HEK293 (cell line): ENCODE measurements around the gene SELENOO.
A peak's percentile ranks its signal among the peaks of the same experiment; 100 is the strongest.

Experiments
- FEZF1 ChIP-seq: fragments of 450-650 bp; formaldehyde crosslinking; IDR thresholded peaks from 2 replicates; pipeline ENCODE4 v1.5.1; 2016; ENCODE audit warnings: missing biosample characterization, missing genetic modification characterization
- HOXD13 ChIP-seq: sonication (generic); formaldehyde crosslinking; IDR thresholded peaks from 2 replicates; pipeline ENCODE4 v1.8.0; 2022; ENCODE audit warnings: missing genetic modification reagents, borderline replicate concordance
- INSM2 ChIP-seq: fragments of 450-650 bp; formaldehyde crosslinking; IDR thresholded peaks from 2 replicates; pipeline ENCODE4 v1.5.1; 2016; ENCODE audit warnings: missing biosample characterization, missing genetic modification characterization
- KLF1 ChIP-seq: fragments of 450-650 bp; formaldehyde crosslinking; IDR thresholded peaks from 2 replicates; pipeline ENCODE4 v1.5.1; 2016; ENCODE audit warnings: missing biosample characterization, missing genetic modification characterization
- PBX3 ChIP-seq: sonication (generic); formaldehyde crosslinking; IDR thresholded peaks from 2 replicates; pipeline ENCODE4 v1.8.1; 2022; ENCODE audit warnings: mild to moderate bottlenecking, moderate library complexity, missing genetic modification reagents
- SP7 ChIP-seq: fragments of 450-650 bp; formaldehyde crosslinking; IDR thresholded peaks from 2 replicates; pipeline ENCODE4 v1.5.1; 2016; ENCODE audit warnings: missing biosample characterization, missing genetic modification characterization
- TCF7L2 ChIP-seq: IDR thresholded peaks from 2 replicates; pipeline ENCODE4 v1.6.1; 2011; ENCODE audit warnings: low read depth, mild to moderate bottlenecking, inconsistent platforms, low read length, moderate library complexity, borderline replicate concordance
- TRIM28 ChIP-seq: IDR thresholded peaks from 2 replicates; pipeline ENCODE4 v1.6.1; 2011; ENCODE audit warnings: low read length, control low read depth, borderline replicate concordance
- WT1 ChIP-seq: fragments of 450-650 bp; formaldehyde crosslinking; IDR thresholded peaks from 2 replicates; pipeline ENCODE4 v1.5.1; 2016; ENCODE audit warnings: missing biosample characterization, missing genetic modification characterization
- ZBTB26 ChIP-seq: fragments of 450-650 bp; formaldehyde crosslinking; optimal IDR thresholded peaks from 2 replicates; pipeline ENCODE3; 2016; ENCODE audit warnings: missing biosample characterization, mild to moderate bottlenecking, missing genetic modification characterization
- ZBTB48 ChIP-seq: fragments of 450-650 bp; formaldehyde crosslinking; IDR thresholded peaks from 2 replicates; pipeline ENCODE4 v1.5.1; 2016; ENCODE audit warnings: missing biosample characterization, missing genetic modification characterization
- ZBTB7A ChIP-seq: fragments of 450-650 bp; formaldehyde crosslinking; IDR thresholded peaks from 2 replicates; pipeline ENCODE4 v1.5.1; 2016; ENCODE audit warnings: low read depth, missing biosample characterization, missing genetic modification characterization
- ZFHX2 ChIP-seq: fragments of 450-650 bp; formaldehyde crosslinking; conservative IDR thresholded peaks from 2 replicates; pipeline ENCODE4 v1.5.1; 2016; ENCODE audit warnings: missing biosample characterization, missing genetic modification characterization
- ZIC2 ChIP-seq: fragments of 450-650 bp; formaldehyde crosslinking; IDR thresholded peaks from 2 replicates; pipeline ENCODE4 v1.5.1; 2016; ENCODE audit warnings: missing biosample characterization, missing genetic modification characterization
- ZNF155 ChIP-seq: fragments of 450-650 bp; formaldehyde crosslinking; IDR thresholded peaks from 2 replicates; pipeline ENCODE4 v1.5.1; 2016; ENCODE audit warnings: missing biosample characterization, missing genetic modification characterization
- ZNF157 ChIP-seq: fragments of 450-650 bp; formaldehyde crosslinking; IDR thresholded peaks from 2 replicates; pipeline ENCODE4 v1.5.1; 2016; ENCODE audit warnings: missing biosample characterization, missing genetic modification characterization
- ZNF24 ChIP-seq: fragments of 450-650 bp; formaldehyde crosslinking; IDR thresholded peaks from 2 replicates; pipeline ENCODE4 v1.5.1; 2016; ENCODE audit warnings: missing biosample characterization, missing genetic modification characterization
- ZNF26 ChIP-seq: fragments of 450-650 bp; formaldehyde crosslinking; IDR thresholded peaks from 2 replicates; pipeline ENCODE4 v1.5.1; 2016; ENCODE audit warnings: missing biosample characterization, missing genetic modification characterization
- ZNF311 ChIP-seq: fragments of 450-650 bp; formaldehyde crosslinking; IDR thresholded peaks from 2 replicates; pipeline ENCODE4 v1.5.1; 2017; ENCODE audit warnings: missing biosample characterization, missing genetic modification characterization, borderline replicate concordance
- ZNF510 ChIP-seq: fragments of 450-650 bp; formaldehyde crosslinking; IDR thresholded peaks from 2 replicates; pipeline ENCODE4 v1.5.1; 2018; ENCODE audit warnings: mild to moderate bottlenecking, missing genetic modification characterization, missing biosample characterization; ENCODE audit not compliant: insufficient replicate concordance
- ZNF514 ChIP-seq: fragments of 450-650 bp; formaldehyde crosslinking; IDR thresholded peaks from 2 replicates; pipeline ENCODE4 v1.5.1; 2016; ENCODE audit warnings: missing biosample characterization, missing genetic modification characterization
- ZNF521 ChIP-seq: fragments of 450-650 bp; formaldehyde crosslinking; IDR thresholded peaks from 2 replicates; pipeline ENCODE4 v1.5.1; 2017; ENCODE audit warnings: missing biosample characterization, mild to moderate bottlenecking, missing genetic modification characterization
- ZNF610 ChIP-seq: fragments of 450-650 bp; formaldehyde crosslinking; IDR thresholded peaks from 2 replicates; pipeline ENCODE4 v1.5.1; 2016; ENCODE audit warnings: missing biosample characterization, missing genetic modification characterization, borderline replicate concordance
- ZNF660 ChIP-seq: fragments of 450-650 bp; IDR thresholded peaks from 2 replicates; pipeline ENCODE4 v1.5.1; 2018; ENCODE audit warnings: missing biosample characterization, mild to moderate bottlenecking, missing genetic modification characterization
- ZNF701 ChIP-seq: fragments of 450-650 bp; formaldehyde crosslinking; IDR thresholded peaks from 2 replicates; pipeline ENCODE4 v1.5.1; 2016; ENCODE audit warnings: missing biosample characterization, missing genetic modification characterization
- ZNF768 ChIP-seq: fragments of 450-650 bp; formaldehyde crosslinking; IDR thresholded peaks from 2 replicates; pipeline ENCODE4 v1.5.1; 2018; ENCODE audit warnings: missing biosample characterization, mild to moderate bottlenecking, missing genetic modification characterization
- ZNF776 ChIP-seq: fragments of 450-650 bp; formaldehyde crosslinking; IDR thresholded peaks from 2 replicates; pipeline ENCODE4 v1.5.0; 2017; ENCODE audit warnings: missing biosample characterization, missing genetic modification characterization, borderline replicate concordance
- TF ChIP-seq, protein P1 (sequence below): fragments of 450-650 bp; IDR thresholded peaks from 2 replicates; pipeline ENCODE4 v1.5.1; 2018; ENCODE audit warnings: missing biosample characterization, missing genetic modification characterization
- TF ChIP-seq, protein P2 (sequence below): fragments of 450-650 bp; formaldehyde crosslinking; IDR thresholded peaks from 2 replicates; pipeline ENCODE4 v1.5.1; 2016; ENCODE audit warnings: missing biosample characterization, missing genetic modification characterization
- TF ChIP-seq, protein P3 (sequence below): fragments of 450-650 bp; formaldehyde crosslinking; IDR thresholded peaks from 2 replicates; pipeline ENCODE4 v1.5.1; 2016; ENCODE audit warnings: missing biosample characterization, missing genetic modification characterization

The SELENOO gene

DNA sequence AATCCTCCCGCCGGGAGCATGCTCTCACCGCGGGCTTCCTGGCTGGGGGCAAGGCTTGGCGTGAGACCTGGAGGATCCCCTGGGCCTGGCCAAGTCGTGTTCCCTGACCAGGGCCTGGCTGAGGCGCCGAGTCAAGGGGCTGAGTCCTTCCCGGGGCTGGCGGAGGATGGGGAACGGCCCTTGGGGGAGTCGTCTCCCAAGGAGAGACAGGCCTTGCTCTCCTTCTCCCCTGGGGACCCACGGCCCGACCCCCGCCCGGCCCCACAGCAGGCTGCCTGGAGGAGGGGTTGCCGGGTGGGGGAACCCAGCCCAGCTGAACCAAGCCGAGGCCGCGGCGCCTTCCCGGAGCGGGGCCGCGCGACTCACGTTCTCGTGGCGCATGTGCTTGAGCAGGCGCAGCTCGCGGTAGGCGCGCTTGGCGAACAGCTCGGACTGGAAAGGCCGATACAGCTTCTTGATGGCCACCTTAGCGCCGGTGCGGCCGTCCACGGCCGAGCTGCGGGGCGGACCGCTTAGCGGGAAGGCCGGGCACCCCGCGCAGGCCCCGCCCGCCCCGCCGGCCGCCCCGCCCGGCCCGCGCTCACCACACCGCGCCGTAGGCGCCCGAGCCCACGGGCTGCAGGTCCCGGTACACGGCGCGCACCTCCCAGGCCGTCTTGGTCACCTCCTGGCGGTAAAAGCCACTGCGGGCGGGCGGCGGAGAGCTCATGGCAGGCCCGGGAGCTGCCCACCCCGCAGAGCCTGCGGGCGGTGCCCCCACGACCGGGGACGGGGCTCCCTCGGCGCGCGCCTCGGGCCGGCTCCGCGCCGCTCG, 60.2 kb downstream of the SELENOO start (continued):
- TF ChIP-seq ZNF510 (no peak), ZNF701 (tag by site-specific recombination) (no peak), ZNF768 (tag by site-specific recombination) (no peak), ZBTB48 (tag by site-specific recombination) (peak; percentile 44; the same call in 1 of the 2 replicates), ZNF610 (tag by site-specific recombination) (no peak), SP7 (tag by site-specific recombination) (0 out of 2 replicates have a peak, but pooled peaks have one; percentile 27), ZNF521 (no peak), ZNF660 (tag by site-specific recombination) (no peak), ZNF157 (no peak), HOXD13 (no peak), ZFHX2 (tag by site-specific recombination) (no peak), FEZF1 (tag by site-specific recombination) (no peak), ZNF514 (tag by site-specific recombination) (no peak), INSM2 (tag by site-specific recombination) (no peak), WT1 (tag by site-specific recombination) (no peak), TRIM28 (no peak), ZIC2 (peak; percentile 89), ZNF776 (no peak), ZNF311 (no peak), ZNF155 (no peak), PBX3 (CRISPR knock-in tag) (peak; percentile 47), KLF1 (tag by site-specific recombination) (peak; percentile 36), TCF7L2 (no peak), ZNF26 (tag by site-specific recombination) (no peak), ZBTB7A (tag by site-specific recombination) (no peak; the same call in none of the 2 replicates), ZNF24 (tag by site-specific recombination) (no peak), ZBTB26 (tag by site-specific recombination) (peak; percentile 94)
- TF ChIP-seq, protein P1, sequence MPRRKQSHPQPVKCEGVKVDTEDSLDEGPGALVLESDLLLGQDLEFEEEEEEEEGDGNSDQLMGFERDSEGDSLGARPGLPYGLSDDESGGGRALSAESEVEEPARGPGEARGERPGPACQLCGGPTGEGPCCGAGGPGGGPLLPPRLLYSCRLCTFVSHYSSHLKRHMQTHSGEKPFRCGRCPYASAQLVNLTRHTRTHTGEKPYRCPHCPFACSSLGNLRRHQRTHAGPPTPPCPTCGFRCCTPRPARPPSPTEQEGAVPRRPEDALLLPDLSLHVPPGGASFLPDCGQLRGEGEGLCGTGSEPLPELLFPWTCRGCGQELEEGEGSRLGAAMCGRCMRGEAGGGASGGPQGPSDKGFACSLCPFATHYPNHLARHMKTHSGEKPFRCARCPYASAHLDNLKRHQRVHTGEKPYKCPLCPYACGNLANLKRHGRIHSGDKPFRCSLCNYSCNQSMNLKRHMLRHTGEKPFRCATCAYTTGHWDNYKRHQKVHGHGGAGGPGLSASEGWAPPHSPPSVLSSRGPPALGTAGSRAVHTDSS (tag by site-specific recombination) = no peak
- TF ChIP-seq, protein P2, sequence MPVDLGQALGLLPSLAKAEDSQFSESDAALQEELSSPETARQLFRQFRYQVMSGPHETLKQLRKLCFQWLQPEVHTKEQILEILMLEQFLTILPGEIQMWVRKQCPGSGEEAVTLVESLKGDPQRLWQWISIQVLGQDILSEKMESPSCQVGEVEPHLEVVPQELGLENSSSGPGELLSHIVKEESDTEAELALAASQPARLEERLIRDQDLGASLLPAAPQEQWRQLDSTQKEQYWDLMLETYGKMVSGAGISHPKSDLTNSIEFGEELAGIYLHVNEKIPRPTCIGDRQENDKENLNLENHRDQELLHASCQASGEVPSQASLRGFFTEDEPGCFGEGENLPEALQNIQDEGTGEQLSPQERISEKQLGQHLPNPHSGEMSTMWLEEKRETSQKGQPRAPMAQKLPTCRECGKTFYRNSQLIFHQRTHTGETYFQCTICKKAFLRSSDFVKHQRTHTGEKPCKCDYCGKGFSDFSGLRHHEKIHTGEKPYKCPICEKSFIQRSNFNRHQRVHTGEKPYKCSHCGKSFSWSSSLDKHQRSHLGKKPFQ (tag by site-specific recombination) = no peak
- TF ChIP-seq, protein P3, sequence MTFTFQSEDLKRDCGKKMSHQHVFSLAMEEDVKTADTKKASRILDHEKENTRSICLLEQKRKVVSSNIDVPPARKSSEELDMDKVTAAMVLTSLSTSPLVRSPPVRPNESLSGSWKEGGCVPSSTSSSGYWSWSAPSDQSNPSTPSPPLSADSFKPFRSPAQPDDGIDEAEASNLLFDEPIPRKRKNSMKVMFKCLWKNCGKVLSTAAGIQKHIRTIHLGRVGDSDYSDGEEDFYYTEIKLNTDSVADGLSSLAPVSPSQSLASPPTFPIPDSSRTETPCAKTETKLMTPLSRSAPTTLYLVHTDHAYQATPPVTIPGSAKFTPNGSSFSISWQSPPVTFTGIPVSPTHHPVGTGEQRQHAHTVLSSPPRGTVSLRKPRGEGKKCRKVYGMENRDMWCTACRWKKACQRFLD (tag by site-specific recombination) = no peak
